Natural killer cell (primary cell): Measurements from ENCODE around the gene IL6R. TPM values are rescaled to one million over a fixed set of nuclear protein-coding genes. Genes with fewer than 3 reads are reported as not detected.

Source experiments
- ATAC-seq, 3 donors: fragments of 150-1000 bp in 2 of 3; fragments of 200-7000 bp in 1 of 3; cut with Tn5 transposase; 1 replicate in 1 of 3; 2 replicates in 2 of 3; pipeline ENCODE4 v1.10.0; 2021; ENCODE audit warnings: mild to moderate bottlenecking in 2 of 3, moderate library complexity in 2 of 3
- DNase-seq, 2 donors: peaks; one replicate each; pipeline versions ENCODE4 v3.0.0 to v3.0.0-alpha.2; 2013 to 2021; ENCODE audit warnings: mixed read lengths in 1 of 2
- H3K27ac ChIP-seq: one replicate; pipeline ENCODE4 v1.5.1; 2013; ENCODE audit warnings: mild to moderate bottlenecking, low read length
- H3K27me3 ChIP-seq: one replicate; pipeline ENCODE4 v1.6.1; 2013; ENCODE audit warnings: low read length; ENCODE audit not compliant: control insufficient read depth, insufficient read depth
- H3K36me3 ChIP-seq: one replicate; pipeline ENCODE4 v1.6.1; 2013; ENCODE audit warnings: low read length; ENCODE audit not compliant: control insufficient read depth, insufficient read depth
- H3K4me1 ChIP-seq: one replicate; pipeline ENCODE4 v1.6.1; 2013; ENCODE audit warnings: low read length; ENCODE audit not compliant: control insufficient read depth, insufficient read depth
- H3K4me3 ChIP-seq: one replicate; pipeline ENCODE4 v1.5.1; 2013; ENCODE audit warnings: low read length
- H3K9me3 ChIP-seq: one replicate; pipeline ENCODE4 v1.6.1; 2013; ENCODE audit warnings: low read length; ENCODE audit not compliant: control insufficient read depth, insufficient read depth
- H3K27ac Mint-ChIP-seq, 2 donors: one replicate each; pipeline ENCODE4 v1.8.0; 2022; ENCODE audit warnings: mild to moderate bottlenecking in 2 of 2, mixed read lengths in 2 of 2, moderate library complexity in 1 of 2
- H3K27me3 Mint-ChIP-seq, 2 donors: one replicate each; pipeline ENCODE4 v1.8.0; 2022; ENCODE audit warnings: low read depth in 2 of 2, mixed read lengths in 2 of 2
- H3K36me3 Mint-ChIP-seq: one replicate; pipeline ENCODE4 v1.8.0; 2022; ENCODE audit warnings: mixed read lengths
- H3K4me1 Mint-ChIP-seq, 2 donors: one replicate each; pipeline ENCODE4 v1.8.0; 2022; ENCODE audit warnings: mixed read lengths in 2 of 2
- H3K4me3 Mint-ChIP-seq: one replicate; pipeline ENCODE4 v1.8.0; 2022; ENCODE audit warnings: mild to moderate bottlenecking, moderate library complexity, mixed read lengths
- H3K9me3 Mint-ChIP-seq, 2 donors: one replicate each; pipeline ENCODE4 v1.8.0; 2022; ENCODE audit warnings: mixed read lengths in 2 of 2
- CTCF ChIP-seq: fragments of 200-600 bp; IDR thresholded peaks from one replicate; pipeline ENCODE4 v1.8.0; 2022; ENCODE audit warnings: antibody characterized with exemption
- WGBS: methylation state at CpG from one replicate; pipeline ENCODE4 v1.1.7; 2013; ENCODE audit warnings: missing lambda C conversion rate; ENCODE audit not compliant: insufficient coverage; 5-methylcytosine and 5-hydroxymethylcytosine counted together
- intact Hi-C: fragments of 100-400 bp; cut with micrococcal nuclease; formaldehyde crosslinking; loops from one replicate; pipeline ENCODE4 v1.14.2; 2022
- total RNA-seq, 4 donors: library from RNA; stranded (reverse); fragments of 120-200 nt in 1 of 4; gene quantifications; one replicate each; pipeline versions ENCODE4 v1.2.3 to v1.2.4, GENCODE V29; 2013 to 2022

Gene IL6R
- total RNA-seq, 3 donors from 2014 or later (not counting 1 experiment from before 2014, with no cell fraction given): 2.0 to 10.6 (median 3.8) TPM

DNA sequence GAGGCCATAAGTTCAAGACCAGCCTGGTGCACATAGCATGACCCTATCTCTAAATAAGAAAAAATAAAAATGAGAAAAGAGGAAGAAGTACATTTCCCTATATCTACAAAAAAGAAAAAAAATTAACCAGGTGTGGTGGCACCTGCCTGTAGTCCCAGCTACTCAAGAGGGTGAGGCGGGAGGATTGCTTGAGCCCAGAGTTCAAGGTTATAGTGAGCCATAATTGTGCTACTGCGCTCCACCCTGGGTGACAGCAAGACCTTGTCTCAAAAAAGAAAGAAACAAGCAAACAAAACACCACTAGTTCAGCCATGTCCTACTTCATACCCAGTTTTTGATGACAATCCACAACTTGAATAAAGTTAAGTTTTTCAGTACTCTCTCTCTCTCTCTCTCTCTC lies 66.2 kb downstream of the IL6R start:
- DNase-seq: no peak
- H3K27ac Mint-ChIP-seq: no peak overlapping the region
- TF ChIP-seq CTCF: no peak

GRCh38 chr1:154474802-154475201 lies 69.7 kb downstream of the IL6R start:
- TF ChIP-seq CTCF: no peak
- 71% methylated on average over 3 of the region's 3 CpGs for WGBS
- no peak overlapping the region for H3K4me3 ChIP-seq
- Mint-ChIP-seq H3K27ac (no peak overlapping the region), H3K4me3 (no peak overlapping the region), H3K36me3 (no peaks in the 10 kb centered on the region), H3K4me1 (peaks cover 0 to 2% of the 10 kb centered on the region in 2 donors), H3K27me3 (no peaks in the 10 kb centered on the region), H3K9me3 (no peaks in the 10 kb centered on the region)
- no peaks in the 10 kb centered on the region for H3K27me3 ChIP-seq
- ATAC-seq: no peak
- DNase-seq: no peak
- H3K27ac ChIP-seq: no peak overlapping the region
- no peaks in the 10 kb centered on the region for H3K36me3 ChIP-seq
- no peaks in the 10 kb centered on the region for H3K9me3 ChIP-seq
- no peaks in the 10 kb centered on the region for H3K4me1 ChIP-seq
- intact Hi-C loops: no loop called here

More for the DNA sequence above, 66.2 kb downstream of the IL6R start:
- Histone ChIP-seq H3K27ac (no peak overlapping the region), H3K36me3 (no peaks in the 10 kb centered on the region), H3K9me3 (no peaks in the 10 kb centered on the region), H3K27me3 (no peaks in the 10 kb centered on the region), H3K4me1 (peaks cover 7% of the 10 kb centered on the region), H3K4me3 (no peak overlapping the region)
- intact Hi-C loops: no loop called here
- WGBS: 90% methylated on average over 2 of the region's 2 CpGs
- Mint-ChIP-seq H3K4me1 (no peaks in the 10 kb centered on the region), H3K9me3 (no peaks in the 10 kb centered on the region), H3K36me3 (no peaks in the 10 kb centered on the region), H3K27me3 (peaks cover under 1 to 10% of the 10 kb centered on the region in 2 donors), H3K4me3 (no peak overlapping the region)
- no peak for ATAC-seq

GRCh38 chr1:154476791-154477190 lies 71.6 kb downstream of the IL6R start:
- H3K4me3 ChIP-seq: no peak overlapping the region
- H3K9me3 Mint-ChIP-seq: no peaks in the 10 kb centered on the region
- 100% methylated on average over 1 of the region's 1 CpG for WGBS

More at GRCh38 chr1:154476791-154477190, 71.6 kb downstream of the IL6R start:
- no peak for DNase-seq
- no peak overlapping the region for H3K27ac ChIP-seq
- ATAC-seq: no peak
- no peaks in the 10 kb centered on the region for H3K36me3 ChIP-seq
- intact Hi-C loops: no loop called here
- TF ChIP-seq CTCF: no peak
- Mint-ChIP-seq H3K27ac (no peak overlapping the region), H3K36me3 (no peaks in the 10 kb centered on the region), H3K4me3 (no peak overlapping the region), H3K4me1 (peaks cover 0 to 5% of the 10 kb centered on the region in 2 donors), H3K27me3 (no peaks in the 10 kb centered on the region)
- no peaks in the 10 kb centered on the region for H3K27me3 ChIP-seq
- H3K4me1 ChIP-seq: no peaks in the 10 kb centered on the region
- H3K9me3 ChIP-seq: no peaks in the 10 kb centered on the region
